GM19328 (cell line): ENCODE measurements around the gene MST1.

Experiments used
- ATAC-seq: cut with Tn5 transposase; IDR thresholded peaks from one replicate; pipeline ENCODE4 v1.9.1; 2021; ENCODE audit warnings: mild to moderate bottlenecking, moderate library complexity; ENCODE audit not compliant: unreplicated experiment

The MST1 gene

DNA sequence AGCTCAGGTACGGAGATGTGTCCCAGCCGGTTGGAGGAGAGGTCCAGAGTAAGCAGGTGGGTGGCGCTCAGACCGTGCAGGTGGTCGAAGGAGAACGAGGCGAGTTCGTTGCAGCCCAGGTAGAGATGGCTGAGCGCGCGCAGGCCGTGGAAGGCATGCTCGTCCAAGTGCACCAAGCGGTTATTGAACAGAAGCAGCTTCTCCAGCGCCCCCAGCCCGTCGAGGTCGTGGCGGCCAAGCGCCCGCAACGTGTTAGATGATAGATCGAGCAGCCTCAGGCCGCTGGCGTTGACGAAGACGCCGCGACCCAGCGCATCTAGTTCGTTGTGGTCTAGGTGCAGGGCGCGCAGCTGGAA is 29.6 kb upstream of the MST1 start:
- no peak for ATAC-seq

DNA sequence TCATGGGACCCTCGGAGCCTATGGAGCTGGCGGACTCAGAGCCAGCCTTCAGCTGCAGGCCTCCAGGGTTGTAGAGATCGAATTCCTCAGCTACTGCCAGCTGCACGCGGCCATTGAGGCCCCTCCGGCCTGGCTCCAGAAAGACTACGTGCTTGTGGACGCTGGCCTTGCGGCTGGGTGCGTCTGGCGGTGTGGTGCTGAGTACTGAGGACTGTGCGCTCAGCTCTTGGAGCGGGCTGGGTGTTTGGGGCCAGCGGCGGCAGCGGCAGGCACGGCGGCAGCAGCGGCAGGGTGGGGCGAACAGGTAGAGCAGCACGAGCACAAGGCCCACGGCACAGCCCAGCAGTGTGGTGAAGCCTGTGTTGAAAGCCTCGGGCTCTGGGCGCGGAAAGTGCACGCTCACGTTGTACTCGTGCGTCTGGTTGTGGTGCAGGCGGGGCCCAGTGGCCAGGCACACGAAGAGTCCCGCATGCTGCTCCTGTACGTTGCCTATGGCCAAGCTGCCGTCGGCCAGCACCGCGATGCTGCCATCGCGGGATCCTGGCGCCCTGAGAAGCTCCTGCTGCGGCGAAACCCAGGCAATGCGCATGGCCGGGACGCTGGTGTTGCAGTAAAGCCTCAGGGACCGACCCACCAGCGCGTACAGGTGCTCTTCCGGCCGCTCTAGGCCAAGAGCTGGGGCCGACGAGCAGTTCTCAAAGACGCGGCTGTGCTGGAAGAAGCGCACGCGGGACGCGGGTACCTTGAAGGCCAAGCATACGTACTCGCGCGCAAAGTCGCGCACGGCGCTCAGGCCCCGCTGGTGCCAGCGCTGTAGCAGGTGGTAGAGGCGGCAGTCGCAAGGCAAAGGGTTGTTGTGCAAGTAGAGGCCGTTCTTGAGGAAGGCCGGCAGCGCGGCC is 28.9 kb upstream of the MST1 start:
- no peak for ATAC-seq

DNA sequence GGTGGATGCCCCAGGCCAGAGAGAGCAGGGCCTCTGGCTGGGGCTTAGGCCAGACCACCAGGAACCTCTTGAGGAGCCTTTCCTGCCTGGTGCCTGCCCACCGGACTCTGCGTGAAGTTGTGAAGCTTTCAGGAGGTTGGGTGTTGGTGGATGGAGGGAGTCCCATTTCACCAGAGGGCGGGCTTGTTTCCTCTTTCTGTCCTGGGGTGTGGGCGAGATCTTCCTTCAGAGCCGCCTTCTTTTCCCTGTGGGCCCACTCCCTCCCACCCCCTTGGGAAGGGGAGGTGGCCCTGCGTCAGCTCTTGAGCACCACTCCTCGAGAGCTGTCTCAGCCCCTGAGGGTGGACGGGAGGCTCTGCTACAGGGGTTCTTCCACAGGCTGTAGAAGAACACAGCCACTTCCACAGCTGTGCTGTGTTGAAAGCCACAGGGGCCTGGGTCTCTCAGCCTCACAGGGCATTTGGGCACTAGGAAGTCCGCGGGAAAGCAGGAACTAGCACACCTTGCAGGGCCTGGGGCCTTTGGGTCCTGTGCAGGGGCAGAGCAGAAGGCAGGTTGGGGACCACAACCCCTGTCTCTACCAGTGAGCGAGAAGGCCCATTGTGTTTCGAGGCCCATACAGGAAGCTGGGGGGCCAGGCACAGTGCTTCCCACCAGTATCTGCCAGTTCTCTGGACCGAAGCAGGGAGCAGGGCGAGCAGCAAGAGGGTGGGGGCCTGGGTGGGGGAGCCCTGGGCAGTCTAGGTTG is 28.1 kb upstream of the MST1 start:
- ATAC-seq = no peak

DNA sequence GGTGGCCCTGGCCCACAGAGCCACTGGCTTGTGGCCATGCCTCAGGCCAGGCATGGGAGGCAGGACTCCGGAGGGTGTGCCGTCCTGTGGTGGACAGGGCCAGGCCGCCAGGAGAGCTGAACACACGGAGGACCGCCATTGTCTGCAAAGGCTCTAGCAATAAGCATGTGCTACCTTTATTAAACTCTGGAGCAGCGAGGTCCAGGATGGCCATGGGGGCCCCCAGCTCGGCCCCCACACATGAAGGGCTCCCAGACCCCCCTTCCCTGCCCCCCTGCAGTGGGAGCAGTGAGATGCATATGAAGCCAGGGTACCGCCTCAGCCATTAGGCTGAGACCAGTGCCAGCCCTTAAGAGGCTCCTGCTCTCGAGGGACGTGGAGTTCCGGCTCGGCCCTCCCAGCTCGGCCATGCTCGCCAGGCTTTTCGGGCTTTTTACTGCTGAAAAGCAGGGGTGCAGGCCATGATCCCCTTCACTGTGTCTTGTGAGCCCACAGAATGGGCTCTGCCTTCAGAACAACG is 27.5 kb upstream of the MST1 start:
- no peak for ATAC-seq

DNA sequence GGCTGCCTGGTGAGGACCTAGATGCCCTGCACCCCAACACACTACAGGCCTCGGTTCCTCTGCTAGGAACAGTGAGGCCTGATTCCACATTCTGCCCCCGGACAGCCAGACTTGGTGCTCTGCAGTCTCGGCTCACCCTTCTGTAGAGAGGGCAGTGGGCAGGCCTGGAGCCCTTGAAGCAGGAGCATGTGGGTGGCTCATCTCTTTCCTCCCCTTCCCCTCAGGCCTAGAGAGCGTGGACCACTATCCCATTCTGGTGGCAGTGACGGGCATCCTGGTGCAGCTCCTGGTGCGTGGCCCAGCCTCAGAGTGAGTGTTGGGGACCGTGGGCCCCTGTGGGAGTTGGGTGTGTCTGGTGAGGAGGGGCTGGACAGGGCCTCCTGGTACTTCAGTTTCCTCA is 26.9 kb upstream of the MST1 start:
- no peak for ATAC-seq

DNA sequence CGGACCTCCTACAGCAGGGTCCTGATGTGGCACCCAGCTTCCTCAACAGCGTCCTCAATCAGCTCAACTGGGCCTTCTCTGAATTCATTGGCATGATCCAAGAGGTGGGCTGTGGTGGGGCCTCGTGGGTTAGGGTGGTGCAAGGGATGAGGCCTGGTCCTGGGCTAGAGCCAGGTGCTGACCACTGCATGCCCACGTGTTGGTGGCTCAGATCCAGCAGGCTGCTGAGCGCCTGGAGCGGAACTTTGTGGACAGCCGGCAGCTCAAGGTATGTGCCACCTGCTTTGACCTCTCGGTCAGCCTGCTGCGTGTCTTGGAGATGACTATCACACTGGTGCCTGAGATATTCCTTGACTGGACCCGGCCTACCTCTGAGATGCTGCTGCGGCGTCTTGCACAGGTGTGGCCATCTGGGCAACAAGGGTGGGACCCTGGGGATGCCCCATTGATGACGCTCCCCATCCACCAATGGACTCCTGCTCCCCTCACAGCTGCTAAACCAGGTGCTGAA is 26.4 kb upstream of the MST1 start:
- ATAC-seq = no peak

DNA sequence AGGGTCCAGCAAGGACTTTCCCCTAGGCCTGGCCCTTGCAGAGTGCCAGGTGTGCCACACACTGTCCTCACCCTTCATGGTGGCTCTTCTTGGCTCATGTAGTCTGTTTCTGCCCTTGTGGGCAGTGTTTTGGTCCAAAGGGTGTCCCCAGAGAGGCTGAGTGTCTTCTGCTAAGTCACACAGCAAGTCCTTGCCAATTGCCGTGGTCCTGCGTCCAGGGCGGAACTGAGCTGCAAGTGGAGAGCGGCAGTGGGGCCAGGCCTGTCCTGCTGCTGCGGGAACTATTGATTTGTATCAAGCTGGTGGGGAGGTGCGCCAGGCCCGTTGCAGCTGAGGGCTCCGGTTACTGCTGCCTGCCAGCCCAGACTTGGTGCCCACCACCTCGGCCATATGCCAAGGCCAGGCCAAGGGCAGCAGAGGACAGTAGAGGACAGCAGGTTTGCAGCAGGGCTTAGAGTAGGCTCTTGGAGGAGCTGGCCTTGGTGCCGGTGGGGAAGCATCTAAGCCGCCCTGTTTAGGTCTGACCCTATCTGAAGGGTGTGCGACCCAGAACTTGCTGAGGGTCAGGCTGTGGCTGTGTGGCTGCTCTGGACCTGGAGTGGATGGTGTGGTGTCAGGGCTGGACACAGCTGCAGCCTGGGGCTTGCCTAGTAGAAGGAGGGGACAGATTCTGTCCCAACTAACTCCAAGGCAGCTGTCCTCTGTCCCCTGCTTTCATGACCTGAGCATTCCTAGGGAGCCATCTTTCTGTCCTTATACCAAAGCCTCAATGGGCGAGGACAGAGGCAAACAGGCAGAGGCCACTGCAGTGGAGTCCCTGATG is 25.7 kb upstream of the MST1 start:
- no peak for ATAC-seq

DNA sequence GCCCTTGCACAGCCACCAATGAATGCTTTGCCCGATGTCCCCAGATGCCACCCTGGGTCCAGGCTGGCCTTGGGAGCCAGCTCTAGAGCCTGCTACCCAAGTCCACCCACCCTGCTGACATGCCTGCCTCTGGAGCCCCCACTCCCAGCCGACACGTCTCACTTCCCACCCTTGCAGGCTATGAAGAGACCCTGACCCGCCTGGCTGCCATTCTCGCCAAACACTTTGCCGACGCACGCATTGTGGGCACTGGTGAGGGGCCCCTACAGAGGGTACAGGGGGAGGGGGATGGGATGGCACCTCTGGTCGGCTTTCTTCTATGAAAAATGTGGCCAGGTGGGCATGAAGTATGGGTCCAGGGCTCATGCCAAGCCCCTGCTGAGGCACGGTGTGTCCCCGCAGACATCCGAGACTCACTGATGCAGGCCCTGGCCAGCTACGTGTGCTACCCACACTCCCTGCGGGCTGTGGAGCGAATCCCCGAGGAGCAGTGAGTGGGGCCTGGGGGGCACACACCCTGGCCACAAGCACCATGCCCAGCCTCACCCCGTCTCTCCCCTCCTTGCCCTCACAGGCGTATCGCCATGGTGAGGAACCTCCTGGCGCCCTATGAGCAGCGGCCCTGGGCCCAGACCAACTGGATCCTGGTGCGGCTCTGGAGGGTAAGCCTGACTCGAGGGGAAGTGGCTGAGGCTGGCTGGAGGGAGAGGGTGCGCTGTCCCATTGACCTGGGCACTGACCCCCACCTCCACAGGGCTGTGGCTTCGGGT is 24.2 kb upstream of the MST1 start:
- no peak for ATAC-seq

DNA sequence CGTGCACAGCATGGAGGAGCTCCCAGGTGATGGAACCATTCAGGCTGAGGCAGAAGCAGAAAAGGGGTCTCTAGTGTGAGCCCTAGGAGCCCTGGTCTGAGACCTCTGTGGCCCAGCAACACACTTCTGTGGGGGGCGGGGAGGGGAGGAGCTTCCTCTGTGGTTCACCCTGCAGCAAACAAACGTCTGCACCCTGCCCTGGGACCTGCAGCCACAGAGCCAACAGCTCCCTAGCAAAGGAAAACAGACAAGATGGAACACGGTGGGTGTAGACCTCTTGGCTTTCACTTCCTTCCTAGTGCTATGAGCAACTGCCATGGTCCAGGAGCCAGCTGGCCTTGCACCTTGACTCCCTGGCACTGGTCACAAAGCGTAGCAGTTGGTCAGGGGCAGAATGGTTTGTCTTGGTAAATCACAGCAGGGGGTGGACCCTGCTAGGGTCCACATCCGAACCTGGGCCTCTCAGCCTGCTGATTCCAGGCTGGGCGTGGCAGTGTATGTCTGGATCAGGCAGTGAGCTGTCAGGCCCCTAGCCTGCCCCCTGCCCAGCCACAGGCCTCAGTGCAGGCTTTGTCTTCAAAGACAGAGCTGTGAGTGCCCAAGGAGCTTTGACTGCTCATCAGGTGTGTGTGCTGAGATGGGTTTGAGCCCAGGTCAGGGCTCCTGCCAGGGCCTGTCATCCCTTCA is 23.5 kb upstream of the MST1 start:
- no peak for ATAC-seq

DNA sequence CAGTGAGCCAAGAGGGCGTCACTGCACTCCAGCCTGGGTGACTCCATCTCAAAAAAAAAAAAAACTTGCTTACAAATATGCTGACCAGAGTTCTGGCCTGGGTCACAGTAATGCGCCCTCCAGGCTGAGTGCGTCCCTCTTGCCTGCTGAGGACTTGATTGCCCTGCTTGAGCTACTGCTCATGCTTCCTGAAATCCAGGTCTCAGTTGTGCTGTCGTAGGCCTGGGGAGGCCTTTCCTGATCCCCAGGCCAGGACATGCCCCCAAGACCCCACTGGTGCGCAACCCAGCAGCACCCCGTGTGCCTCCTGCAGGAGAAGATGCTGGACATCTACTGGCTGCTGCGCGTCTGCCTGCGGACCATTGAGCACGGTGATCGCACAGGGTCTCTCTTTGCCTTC is 22.9 kb upstream of the MST1 start:
- no peak for ATAC-seq

DNA sequence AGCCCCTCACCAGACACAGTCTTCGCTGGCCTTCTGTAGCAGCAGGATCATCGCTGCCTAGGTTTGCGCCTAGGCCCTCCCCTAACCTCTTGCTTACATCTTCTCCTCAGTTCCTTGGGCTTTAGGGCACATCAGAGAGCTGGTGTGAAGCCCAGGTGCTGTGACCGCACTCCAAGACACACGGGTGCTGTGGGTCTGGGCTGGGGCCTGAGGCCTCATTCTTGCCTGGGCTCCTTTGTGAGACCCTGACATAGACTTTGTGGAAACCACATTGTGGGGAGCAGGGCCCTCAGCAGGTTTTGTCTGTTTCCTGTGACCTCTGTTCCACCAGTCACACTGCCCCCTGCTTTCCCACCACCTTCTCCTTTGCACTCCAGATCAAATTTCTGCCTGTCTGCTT is 22.2 kb upstream of the MST1 start:
- ATAC-seq = no peak

DNA sequence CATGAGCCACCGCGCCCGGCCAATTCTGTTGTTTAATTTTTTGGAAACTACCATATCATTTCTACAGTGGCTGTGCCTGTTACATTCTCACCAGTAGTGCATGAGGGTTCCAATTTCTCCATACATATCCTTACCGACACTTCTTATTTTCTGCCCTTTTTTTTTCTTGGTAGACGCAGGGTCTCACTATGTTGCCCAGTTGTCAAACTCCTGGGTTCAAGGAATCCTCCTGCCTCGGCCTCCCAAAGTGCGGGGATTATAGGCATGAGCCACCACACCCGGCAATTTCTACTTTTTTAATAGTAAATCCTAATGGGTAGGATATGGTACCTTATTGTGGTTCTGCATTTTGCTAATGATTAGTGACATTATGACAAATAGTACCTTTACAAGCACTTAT is 20.6 kb upstream of the MST1 start:
- no peak for ATAC-seq

DNA sequence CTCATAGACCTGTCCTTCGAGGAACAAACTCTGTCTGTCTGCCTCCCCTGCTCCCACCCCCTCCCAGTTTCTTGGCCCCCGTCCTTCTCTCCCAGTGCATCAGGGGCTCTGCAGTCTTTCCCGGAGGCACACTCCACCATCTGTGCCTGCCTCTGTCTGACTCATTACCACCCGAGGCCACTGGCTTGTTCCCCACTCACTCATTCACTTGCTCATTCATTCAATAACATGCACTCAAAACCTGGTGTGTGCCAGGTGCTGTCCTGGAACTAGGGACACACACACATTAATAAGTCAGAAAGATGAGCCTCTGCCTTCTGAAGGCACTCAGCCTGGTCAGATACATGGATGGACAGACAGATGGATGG is 17.8 kb upstream of the MST1 start:
- ATAC-seq = no peak

DNA sequence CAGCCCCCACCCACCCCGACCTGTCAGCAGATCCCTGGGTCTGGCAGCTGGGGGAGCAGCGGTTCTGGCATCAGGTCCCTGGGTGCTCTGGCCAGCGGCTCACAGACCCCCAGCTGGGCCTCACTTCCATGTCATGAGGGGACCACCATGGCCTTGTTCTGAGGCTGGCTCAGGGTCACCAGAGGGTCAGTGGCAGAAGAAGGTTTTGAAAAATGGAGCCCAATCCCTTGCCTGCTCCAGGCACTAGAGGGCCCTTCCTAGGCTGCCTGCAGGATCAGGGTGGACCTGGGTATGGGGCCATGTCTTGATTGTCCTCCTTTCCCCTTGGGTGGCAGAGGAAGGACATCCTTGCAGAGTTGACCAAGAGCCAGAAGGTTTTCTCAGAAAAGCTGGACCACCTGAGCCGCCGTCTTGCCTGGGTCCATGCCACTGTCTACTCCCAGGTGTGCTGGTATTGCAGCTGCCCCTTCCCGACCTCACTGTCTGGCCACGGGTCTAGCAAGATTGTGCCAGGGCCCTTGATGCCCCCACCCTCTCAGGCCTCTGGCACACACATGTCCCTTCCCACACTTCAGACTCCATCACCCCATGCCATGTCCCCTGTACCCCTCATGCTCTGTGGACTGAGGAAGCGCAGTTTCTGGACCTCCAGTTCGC is 17.3 kb upstream of the MST1 start:
- no peak for ATAC-seq

DNA sequence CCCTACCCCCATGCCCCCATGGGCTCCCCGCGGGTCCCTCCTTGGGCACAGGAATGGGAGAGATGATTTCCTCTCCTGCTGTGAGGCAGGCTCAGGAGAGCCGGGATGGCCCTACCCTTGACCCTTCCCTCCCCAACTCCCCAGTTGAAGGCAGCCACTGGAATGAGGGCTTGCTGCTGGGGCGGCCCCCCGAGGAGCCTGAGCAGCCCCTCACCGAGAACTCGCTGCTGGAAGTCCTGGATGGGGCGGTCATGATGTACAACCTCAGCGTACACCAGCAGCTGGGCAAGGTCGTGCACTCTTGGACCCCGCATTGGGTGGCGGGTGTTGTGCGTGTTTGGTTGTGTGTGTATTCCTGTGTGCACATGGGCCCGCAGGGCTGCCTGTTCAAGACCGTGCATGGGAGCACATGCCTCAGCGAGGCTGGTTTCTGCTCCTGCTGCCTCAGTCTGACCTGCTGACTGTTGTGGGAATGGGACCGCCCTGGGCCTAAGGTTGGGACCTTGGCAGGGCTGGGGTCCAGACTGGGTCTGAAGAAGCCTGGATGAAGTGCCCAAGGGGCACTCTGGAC is 16.2 kb upstream of the MST1 start:
- no peak for ATAC-seq

DNA sequence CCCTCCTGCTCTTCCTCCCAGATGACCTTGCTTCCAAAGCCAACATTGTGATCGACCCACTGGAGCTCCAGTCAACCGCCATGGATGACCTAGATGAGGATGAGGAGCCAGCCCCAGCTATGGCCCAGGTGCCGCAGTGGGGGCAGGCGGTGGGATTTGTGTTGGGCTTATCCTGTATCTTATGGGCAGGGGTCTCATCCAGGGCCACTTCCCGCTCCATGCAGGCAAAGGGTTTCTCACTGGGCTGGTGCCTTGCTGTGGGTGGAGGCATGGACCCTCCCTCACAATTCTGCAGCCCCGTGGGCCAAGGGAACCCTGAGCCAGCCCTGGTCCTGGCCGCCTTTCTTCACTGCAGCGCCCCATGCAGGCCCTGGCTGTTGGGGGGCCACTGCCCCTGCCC is 15.4 kb upstream of the MST1 start:
- no peak for ATAC-seq

DNA sequence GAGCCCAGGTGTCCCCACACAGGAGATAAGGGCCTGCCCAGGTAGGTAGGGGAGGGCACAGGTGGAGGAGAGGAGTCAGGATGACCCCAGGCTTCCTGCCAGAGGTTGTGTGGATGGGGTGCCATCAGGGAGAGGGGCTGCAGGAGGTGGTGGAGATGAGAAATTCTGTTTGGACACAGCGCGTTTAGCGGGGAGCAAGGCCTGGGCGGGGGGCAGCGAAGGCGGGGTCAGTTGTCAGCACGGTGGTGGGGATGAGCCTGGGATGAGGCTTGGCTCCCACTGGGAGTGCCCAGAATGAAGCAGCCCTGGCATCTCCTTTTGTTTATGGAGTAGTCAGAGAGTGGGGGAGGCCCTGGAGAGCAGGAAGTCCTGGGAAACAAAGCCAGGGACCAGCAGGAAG is 14.7 kb upstream of the MST1 start:
- no peak for ATAC-seq

DNA sequence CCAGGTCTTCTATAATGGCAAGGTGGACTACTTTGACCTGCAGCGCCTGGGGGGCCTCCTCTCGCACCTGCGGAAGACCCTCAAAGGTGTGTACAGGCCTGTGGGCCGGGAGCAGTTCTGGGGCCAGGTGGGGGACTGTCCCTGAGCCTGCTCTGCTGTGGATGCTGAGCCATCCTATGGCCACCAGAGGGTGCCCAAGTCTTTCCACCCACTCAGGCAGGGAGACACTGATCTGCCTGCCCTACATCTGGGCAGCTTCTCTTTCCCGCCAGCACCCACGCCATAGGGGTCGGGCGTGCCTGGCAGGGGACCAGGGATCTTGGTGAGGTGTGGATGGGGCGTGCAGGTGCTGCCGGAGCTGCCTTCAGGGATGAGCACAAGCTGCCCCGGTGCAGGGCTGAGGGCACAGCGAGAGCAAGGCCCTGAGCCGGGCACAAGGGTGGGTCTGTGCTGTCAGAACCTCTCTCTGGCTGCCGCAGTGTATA is 14.2 kb upstream of the MST1 start:
- ATAC-seq = no peak

DNA sequence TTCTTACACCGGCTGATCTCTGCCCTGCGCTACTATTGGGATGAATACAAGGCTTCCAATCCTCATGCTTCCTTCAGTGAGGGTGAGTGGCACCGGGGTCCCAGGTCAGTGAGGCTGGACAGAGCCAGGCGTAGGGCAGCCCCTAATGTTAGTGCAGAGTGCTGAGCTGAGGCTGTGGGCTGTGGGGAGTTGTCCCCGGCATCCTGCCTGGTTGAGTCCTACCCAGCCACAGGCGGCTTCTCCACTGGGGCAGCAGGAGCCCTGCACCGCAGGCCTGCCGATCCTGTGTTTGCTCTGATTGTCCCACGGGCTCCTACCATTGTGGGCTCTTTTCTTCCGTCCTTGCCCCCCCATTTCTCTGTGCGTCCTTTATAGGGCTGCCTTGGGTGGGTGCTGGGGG is 13.4 kb upstream of the MST1 start:
- ATAC-seq = no peak
